Measurements from ENCODE around the gene SPARC.
"Not testable (repeated sequence)": the region's sequence is repeated elsewhere in the genome, so short reads cannot be mapped to it uniquely, and the experiment has no call there.

Gene SPARC

GRCh38 chr5:151700820-151701219 lies 14.1 kb upstream of the SPARC start:
- no peak overlapping the region for H3K4me3 ChIP-seq (ENCODE audit: low read depth, low read length)

GRCh38 chr5:151700296-151700695 lies 13.6 kb upstream of the SPARC start:
- no peak overlapping the region for H3K4me3 ChIP-seq (ENCODE audit: low read depth, low read length)

GRCh38 chr5:151699071-151699901 lies 12.6 kb upstream of the SPARC start:
- H3K4me3 ChIP-seq (ENCODE audit: low read depth, low read length), result no peak overlapping the region

GRCh38 chr5:151698081-151698480 lies 11.4 kb upstream of the SPARC start:
- not testable (repeated sequence) for H3K4me3 ChIP-seq (ENCODE audit: low read depth, low read length)

- H3K4me3 ChIP-seq (ENCODE audit: low read depth, low read length), result no peak overlapping the region
Measured at GRCh38 chr5:151697452-151697851, 10.7 kb upstream of the SPARC start.

- no peak overlapping the region for H3K4me3 ChIP-seq (ENCODE audit: low read depth, low read length)
Measured at GRCh38 chr5:151696470-151697061, 9.9 kb upstream of the SPARC start.

GRCh38 chr5:151695464-151695863 lies 8.7 kb upstream of the SPARC start:
- no peak overlapping the region for H3K4me3 ChIP-seq (ENCODE audit: low read depth, low read length)

- H3K4me3 ChIP-seq (ENCODE audit: low read depth, low read length), result no peak overlapping the region
Measured at GRCh38 chr5:151694035-151694485, 7.3 kb upstream of the SPARC start.

- H3K4me3 ChIP-seq (ENCODE audit: low read depth, low read length), result no peak overlapping the region
Measured at GRCh38 chr5:151692312-151692711, 5.6 kb upstream of the SPARC start.

GRCh38 chr5:151691706-151692105 lies 5.0 kb upstream of the SPARC start:
- H3K4me3 ChIP-seq (ENCODE audit: low read depth, low read length), result no peak overlapping the region

GRCh38 chr5:151689591-151689990 lies 2.9 kb upstream of the SPARC start:
- H3K4me3 ChIP-seq (ENCODE audit: low read depth, low read length), result not testable (repeated sequence)

- H3K4me3 ChIP-seq (ENCODE audit: low read depth, low read length), result no peak overlapping the region
Measured at GRCh38 chr5:151688436-151688835, 1.7 kb upstream of the SPARC start.

GRCh38 chr5:151685749-151686673 lies 704 bp downstream of the SPARC start:
- peak overlapping the region; percentile 88 for H3K4me3 ChIP-seq (ENCODE audit: low read depth, low read length)

GRCh38 chr5:151684690-151685361 lies 1.9 kb downstream of the SPARC start:
- H3K4me3 ChIP-seq (ENCODE audit: low read depth, low read length), result no peak overlapping the region

GRCh38 chr5:151683986-151684588 lies 2.6 kb downstream of the SPARC start:
- no peak overlapping the region for H3K4me3 ChIP-seq (ENCODE audit: low read depth, low read length)

- no peak overlapping the region for H3K4me3 ChIP-seq (ENCODE audit: low read depth, low read length)
Measured at GRCh38 chr5:151683444-151683843, 3.3 kb downstream of the SPARC start.

- H3K4me3 ChIP-seq (ENCODE audit: low read depth, low read length), result no peak overlapping the region
Measured at GRCh38 chr5:151682751-151683331, 3.9 kb downstream of the SPARC start.

GRCh38 chr5:151682240-151682639 lies 4.5 kb downstream of the SPARC start:
- H3K4me3 ChIP-seq (ENCODE audit: low read depth, low read length), result no peak overlapping the region

- H3K4me3 ChIP-seq (ENCODE audit: low read depth, low read length), result no peak overlapping the region
Measured at GRCh38 chr5:151680944-151681427, 5.7 kb downstream of the SPARC start.

GRCh38 chr5:151680156-151680505 lies 6.6 kb downstream of the SPARC start:
- H3K4me3 ChIP-seq (ENCODE audit: low read depth, low read length), result not testable (repeated sequence)

Measured in iPS-11a (cell line).